EL (cell line): ENCODE measurements around the gene KRTAP10-3.

ENCODE experiments used
- DNase-seq: peaks from one replicate; pipeline ENCODE4 v3.0.0-alpha.2; 2016

KRTAP10-3 gene

GRCh38 chr21:44514746-44515358, 43.7 kb downstream of the KRTAP10-3 start:
- no peak for DNase-seq

- DNase-seq = no peak
These were observed 44.4 kb downstream of the KRTAP10-3 start for GRCh38 chr21:44514218-44514520.

DNA sequence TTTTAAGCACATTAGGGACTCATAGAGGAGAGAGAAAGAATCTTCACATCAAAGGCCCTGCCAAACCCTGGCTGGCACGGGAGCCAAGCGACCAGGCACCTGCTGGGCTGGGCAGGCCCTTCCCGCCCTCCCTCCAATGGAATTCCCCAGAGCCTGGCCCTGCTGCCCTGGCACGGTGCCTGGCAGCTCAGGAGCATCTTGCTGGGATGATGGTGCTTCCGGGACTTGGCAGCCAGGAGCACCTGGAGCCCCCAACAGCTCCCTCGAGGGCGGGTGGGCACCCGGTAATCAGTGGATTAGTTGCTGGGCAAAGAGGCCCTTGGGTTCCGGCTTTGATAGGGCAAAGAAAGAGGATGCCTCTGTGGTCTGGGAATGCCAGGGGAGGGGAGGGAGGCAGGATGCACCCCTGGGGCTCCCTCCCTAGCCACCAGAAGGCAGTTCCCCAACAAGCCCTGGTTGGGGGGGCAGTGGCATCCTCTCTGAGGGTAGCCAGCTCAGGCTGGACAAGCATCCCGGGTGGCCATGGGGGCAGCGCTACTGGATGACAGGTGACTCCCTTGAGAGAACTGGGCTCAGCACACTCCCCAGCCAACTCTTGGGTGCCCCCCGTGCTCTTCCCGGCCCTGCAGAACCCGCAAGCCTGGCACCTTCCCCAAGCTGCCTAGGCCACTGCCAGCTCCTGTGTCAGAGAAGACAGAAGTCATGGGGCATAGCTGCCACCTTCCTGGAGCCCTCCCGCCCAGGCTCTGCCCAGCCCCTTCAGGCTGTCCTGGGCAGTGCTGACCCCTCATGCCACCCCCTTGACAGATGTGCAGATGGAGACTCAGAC, 45.0 kb downstream of the KRTAP10-3 start:
- no peak for DNase-seq

GRCh38 chr21:44512496-44513388, 45.9 kb downstream of the KRTAP10-3 start:
- DNase-seq = no peak

DNA sequence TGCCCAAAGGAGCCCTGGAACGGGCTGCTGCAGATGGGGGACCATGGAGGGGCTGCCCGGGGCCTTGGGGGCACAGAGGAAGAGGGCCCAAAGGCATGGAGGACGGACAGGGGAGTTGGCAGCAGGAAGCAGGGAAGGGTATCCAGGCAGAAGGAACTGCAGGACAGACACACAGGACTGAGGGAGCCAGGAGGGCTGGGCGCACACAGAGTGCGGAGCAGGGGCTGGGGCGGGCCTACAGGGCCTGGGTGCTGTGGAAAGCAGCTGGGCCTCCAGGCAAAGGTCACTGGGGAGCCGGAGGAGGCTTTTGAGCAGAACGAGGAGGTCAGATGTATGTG, 46.7 kb downstream of the KRTAP10-3 start:
- no peak for DNase-seq

DNA sequence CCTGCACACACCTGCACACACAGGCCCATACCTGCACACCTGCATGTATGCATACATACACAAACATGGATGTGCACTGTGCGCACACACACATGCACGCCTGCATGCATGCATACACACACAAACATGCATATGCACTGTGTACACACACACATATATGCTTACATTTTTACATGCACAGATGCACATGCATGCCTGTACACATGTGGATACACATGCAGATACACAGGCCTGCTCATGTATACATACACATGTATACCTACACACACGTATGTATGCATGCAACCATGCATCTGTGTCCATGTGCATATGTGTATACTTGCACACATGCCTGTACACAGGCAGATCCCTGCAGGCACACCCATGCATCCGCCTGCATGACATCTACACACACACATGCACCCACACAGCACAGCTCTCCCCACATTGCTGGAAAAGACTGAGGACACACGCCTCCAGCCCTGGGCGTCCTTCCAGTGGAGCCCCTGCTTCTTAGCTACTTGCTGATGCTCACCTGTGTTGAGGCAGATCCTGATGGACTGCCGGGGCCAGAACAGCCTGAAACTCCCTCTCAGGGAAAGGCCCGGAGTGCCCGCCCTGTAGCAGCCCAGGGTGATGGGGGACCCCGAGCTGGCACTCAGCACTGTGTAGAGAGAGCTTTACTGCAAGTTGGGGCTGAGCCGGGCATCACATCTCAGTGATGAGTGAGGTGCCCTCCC, 47.2 kb downstream of the KRTAP10-3 start:
- no peak for DNase-seq

- DNase-seq = peak; percentile 25
These were observed 47.9 kb downstream of the KRTAP10-3 start for GRCh38 chr21:44510508-44511218.

GRCh38 chr21:44510109-44510507, 48.5 kb downstream of the KRTAP10-3 start:
- no peak for DNase-seq

DNA sequence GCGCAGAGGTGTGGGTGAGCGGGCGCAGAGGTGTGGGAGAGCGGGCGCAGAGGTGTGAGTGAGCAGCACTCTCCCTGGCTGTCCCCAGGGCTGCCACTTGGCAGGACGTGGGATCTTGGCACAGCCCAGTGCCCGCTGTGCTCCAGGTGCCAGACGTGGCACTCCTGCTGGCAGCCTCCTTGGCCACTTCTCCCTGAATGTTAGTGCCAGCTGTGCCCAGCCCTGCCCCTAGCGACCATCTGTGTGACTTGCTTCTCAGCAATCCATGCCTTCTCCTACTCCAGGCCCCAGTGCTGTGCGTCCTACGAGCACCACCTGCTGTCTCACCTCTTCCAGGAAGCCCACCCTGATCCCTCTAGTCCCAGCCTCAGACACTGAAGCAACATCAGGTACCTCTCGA, 49.1 kb downstream of the KRTAP10-3 start:
- no peak for DNase-seq

- no peak for DNase-seq
These were observed 49.7 kb downstream of the KRTAP10-3 start for GRCh38 chr21:44508711-44509445.

DNA sequence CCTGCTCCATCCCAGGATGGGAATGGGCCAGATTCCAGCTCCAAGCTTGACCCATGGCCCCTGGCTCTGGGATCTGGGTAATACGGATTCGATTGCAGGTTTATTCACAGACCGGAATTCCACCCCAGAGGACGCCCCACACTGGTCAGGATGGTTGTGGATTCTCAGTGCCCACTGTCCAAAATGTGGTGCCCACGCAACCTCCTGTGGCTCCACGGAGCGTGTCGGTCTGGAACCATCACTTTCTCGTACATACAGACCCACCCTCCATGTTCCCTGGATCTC, 50.2 kb downstream of the KRTAP10-3 start:
- no peak for DNase-seq
